Measurements from ENCODE around the gene SHOC2. TPM values are rescaled to one million over a fixed set of nuclear protein-coding genes. Genes with fewer than 3 reads are reported as not detected.

The SHOC2 gene
- total and polyA plus RNA-seq, 2 of the 13 experiments (the other 11 are each of a cell fraction or from before 2014, with no cell fraction given): 8.6 to 25.5 TPM

- peak; percentile 85 for TF ChIP-seq ZNF687 (CRISPR knock-in tag; IDR thresholded peaks at IDR 0.05)
- no peak; the same call in 1 of the 2 replicates for TF ChIP-seq DR1 (CRISPR knock-in tag; IDR thresholded peaks at IDR 0.05)
- TF ChIP-seq MEF2D (CRISPR knock-in tag; IDR thresholded peaks at IDR 0.05): 0 out of 2 replicates have a peak, but pooled peaks have one; percentile 41
- TF ChIP-seq ZNF746 (CRISPR knock-in tag; IDR thresholded peaks at IDR 0.05): 0 out of 2 replicates have a peak, but pooled peaks have one; percentile 23
- TF ChIP-seq ZBTB34 (CRISPR knock-in tag; IDR thresholded peaks at IDR 0.05): no peak
- peak; percentile 82; the same call in 1 of the 2 replicates for TF ChIP-seq ZNF281 (CRISPR knock-in tag; IDR thresholded peaks at IDR 0.05; ENCODE audit: borderline replicate concordance)
- TF ChIP-seq KIAA2018 (CRISPR knock-in tag; IDR thresholded peaks at IDR 0.05; ENCODE audit: borderline replicate concordance): no peak
- TF ChIP-seq ZMYM4 (CRISPR knock-in tag; IDR thresholded peaks at IDR 0.05): peak; percentile 45; the same call in 1 of the 2 replicates
These were observed 47.9 kb upstream of the SHOC2 start, which contains the start of gene PDCD4 (continued) for GRCh38 chr10:110871298-110872084.
